Activated CD4-positive, alpha-beta T cell treated with anti-CD3 and anti-CD28 coated beads, Interleukin-10, Interleukin-2, amounts not matched to agents 100 ng/mL and 50 ng/mL, durations not matched to agents 16 hours and 8 hours (primary cell): Measurements from ENCODE around the gene SCN4A.
"Not testable (repeated sequence)": the region's sequence is repeated elsewhere in the genome, so short reads cannot be mapped to it uniquely, and the experiment has no call there.

Source experiments
- DNase-seq: peaks from one replicate; pipeline ENCODE4 v3.0.0-alpha.2; 2020

SCN4A gene

DNA sequence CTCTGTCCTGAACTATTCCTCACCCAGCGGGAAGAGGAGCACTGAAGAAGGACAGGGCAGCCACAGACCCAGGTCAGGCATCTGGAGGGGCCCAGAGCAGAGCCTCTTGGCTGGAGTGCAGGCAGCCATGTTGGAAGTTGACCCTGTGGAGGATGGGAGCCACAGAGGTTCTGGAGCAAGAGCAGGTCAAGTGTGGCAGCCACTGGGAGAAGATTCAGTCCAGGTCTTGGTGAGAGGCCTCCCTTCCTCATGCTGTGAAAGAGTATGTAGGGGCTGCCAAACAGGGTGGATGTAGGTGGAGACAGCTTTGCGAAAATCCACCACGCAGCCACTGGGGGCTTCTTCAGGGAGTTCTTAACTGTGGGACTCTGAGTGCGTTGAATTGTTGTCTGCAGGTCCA lies 40.0 kb downstream of the SCN4A start:
- no peak for DNase-seq

DNA sequence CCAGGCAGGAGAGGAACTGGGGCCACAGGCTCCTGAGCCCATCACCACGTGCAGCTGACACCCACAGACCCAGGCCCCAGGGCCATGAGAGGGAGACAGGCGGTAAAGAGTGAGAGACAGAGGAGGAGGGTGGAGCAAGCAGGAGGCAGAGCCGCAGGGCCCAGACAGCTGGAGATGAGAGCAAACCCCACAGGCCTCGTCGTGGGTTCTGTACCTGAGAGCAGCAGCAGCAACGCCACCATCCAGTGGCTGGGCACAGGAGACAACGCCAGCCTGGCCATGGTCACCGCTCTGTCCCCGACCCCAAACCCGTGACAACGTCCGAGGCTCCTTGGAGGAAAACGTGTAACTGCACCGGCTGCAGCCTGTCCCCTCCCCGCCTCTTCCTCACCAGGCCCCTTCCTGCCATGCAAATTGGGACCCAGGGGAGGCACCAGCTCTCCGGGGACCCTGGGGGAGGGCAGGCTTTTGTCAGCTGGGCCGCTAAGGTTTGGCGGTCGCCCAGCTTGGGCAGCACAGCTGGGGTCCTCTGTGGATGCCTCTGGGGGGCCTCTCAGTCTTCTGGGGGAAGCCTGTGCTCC lies 40.6 kb downstream of the SCN4A start, which contains the start of gene CD79B:
Gene CD79B, minus strand, starts transcription at position 351 of the 581 bp plus-strand sequence. Its CDS starts 70 bp downstream, at position 281.
- peak; percentile 47 for DNase-seq

DNA sequence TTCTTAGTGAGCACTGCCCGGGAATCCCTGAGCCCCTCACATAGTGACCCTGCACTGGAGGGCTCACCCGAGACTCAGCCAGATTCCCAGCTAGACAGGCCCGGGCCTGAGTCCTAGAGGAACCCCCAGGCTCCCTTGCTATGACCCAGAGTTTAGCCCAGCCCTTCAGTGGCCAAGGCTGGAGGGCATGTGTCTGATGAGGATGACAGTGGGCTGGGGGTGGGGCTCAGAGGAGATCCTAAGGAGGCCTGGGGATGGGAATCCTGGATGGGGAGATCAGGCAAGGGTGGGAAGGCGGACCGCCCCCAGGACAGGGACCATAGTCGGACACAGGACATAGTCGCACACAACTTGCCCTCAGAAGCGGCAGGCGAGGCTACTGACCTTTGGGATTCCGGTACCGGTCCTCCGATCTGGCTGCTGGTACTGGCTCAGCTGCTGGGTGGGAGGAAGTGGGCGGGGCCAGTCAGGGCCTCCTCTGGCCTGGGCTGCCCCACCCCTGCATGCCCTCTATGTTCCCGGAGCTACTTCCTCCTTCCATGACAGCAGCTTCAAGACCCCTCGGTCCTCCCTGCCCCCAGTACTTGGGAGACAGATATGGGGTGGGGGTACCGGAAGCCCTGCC lies 41.7 kb downstream of the SCN4A start:
- peak; percentile 71 for DNase-seq

DNA sequence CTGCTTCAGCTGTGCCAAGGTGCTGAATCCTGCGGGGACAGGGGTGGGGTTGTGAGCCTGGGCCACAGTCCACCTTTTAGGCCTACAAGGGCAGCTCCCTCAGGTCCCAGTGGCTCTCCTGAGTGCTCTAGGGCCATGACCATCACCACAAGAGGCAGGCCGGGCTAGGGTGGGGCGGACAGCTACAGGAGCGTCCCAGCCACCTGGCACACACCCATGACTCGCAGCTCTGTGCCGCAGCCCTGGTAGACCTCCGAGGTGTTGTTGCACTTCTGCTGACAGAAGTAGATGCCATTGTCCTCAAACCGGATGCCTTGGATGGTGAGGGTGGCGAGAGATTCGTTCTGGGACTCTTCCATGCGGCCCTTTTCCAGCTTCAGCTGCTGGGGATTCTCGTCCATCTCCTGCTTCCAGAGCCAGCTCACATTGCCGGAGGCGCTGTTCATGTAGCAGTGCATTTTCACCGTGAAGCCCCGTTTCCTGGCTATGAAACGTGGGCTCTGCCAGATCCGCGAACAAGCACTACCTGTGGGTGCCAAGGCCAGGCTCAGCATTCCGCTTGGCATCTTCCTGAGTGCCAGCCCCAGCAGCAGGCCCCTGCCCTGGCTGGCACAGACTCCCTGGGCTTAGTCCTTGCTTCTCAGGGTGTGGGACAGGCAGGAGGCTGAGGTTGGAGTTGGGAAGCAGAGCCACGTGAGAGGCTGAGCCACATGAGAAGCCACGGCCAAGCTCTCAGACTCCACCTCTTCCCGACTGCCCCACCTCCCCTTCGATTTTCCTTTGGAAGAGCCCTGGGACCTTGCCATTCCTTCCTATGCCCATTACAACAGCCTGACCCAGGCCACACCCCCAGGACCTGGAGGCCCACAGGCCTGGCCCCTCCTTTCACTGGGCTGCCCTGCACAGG lies 42.6 kb downstream of the SCN4A start:
- DNase-seq = no peak

GRCh38 chr17:63928966-63929695 lies 43.6 kb downstream of the SCN4A start:
- no peak for DNase-seq

DNA sequence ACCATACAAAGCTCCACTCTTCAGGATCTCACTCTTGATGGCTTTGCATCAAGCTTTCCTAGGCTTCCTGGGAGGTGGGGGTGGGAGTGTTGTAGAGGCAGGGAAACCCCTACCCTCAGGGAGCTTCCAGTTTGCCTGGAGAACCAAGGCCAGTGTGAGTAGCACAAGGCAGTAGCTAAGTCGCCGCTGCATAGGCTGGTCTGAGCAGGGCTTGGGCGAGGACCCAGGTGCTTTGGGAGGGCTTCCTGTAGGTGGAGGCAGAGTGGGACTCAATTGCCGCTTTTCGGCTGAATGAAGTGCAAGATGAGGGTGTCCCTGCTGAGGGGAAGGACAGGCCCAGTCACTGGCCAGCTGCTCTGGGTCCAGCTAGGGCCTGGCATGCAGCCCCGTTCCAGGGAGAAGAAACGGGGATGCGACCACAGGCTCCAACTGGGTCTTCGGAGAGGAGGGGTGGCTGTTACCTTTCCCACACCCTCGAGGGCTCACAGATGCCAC lies 44.5 kb downstream of the SCN4A start:
- no peak for DNase-seq

DNA sequence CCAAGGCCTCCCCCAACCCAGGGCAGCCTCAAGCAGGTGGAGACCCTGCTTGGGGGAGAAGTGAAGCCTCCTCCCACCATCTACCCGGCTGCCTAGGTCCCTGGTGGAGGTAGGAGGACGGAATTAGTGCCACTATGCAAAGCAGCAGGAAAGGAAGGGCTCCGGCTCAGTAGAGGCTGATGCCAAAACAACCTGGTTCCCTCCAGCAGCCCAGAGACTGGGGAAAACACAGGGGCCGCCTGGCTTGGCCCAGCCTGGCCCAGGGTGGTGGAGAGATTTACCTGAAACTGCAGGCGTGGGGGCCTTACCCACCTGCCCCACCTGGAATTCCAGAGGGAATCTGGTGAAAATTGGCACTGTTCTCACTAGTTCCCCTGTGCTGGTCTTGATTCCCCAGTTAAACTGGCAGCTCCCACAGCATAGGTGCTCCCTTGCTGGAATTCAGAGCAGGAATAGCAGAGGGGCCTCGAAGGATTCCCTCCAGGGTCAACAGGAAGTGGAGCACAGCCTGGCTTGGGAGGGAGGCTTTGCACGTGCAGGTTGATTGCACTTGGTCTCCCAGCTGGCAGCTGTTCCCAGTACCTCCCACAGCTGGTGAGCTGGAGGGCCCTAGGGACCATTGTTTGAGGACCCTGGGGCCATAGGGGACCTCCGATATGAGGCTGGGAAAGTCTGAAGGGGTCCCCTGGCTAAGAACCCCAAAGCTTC lies 45.1 kb downstream of the SCN4A start:
- DNase-seq = no peak

DNA sequence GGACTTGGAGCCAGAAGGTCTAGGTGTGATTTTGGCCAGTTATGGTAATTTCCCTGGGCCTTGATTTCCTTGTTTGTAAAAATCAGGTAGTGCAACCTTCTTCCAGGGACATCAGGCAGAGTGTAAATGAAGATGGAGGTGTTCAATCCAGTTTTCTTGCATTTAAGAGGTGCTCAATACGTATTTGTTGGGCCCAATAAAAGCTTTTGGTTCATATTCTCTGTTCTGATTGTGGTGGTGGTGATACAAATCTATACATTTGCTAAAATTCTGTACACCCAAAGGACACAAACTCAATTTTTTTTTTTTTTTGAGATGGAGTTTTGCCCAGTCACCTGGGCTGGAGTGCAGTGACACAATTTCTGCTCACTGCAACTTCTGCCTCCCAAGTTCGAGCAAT lies 46.6 kb downstream of the SCN4A start:
- DNase-seq = no peak

DNA sequence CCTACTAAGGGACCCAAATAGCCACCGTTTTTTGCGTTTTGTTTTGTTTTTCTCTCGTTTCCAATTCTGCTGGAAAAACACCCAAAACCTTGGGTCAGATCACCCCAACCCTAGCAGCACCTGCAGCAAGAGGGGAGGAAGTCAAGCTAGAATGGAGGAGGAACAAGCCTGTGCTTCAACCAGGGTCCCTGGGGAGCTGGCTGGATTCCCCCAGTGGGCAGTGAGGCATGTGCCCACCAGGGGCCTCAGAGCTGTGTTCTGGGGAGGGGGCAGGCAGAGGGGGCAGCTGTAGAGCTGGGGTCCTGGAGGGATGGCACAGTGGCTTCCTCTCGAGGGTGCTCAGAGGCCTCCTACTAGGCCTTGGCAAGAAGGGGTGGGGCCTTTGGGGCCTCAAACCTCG lies 47.1 kb downstream of the SCN4A start:
- no peak for DNase-seq

DNA sequence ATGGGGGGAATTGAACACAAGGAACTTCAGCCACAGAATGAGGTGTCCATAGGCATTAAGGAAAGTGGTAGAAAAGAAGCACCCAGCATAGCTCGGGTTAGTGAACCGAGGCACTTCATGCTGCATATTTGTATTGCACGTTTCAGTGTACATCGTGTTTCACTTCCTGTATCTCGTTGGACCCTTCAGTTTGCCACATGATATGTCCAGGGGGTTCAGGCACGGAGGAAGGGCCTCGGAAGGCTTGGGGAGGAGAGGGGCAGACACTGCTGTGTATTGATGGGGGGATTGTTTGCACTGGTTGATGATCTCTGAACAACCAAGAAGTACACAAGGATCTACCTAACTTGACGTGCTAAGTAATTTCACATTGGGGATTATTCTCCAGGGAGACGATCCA lies 50.3 kb downstream of the SCN4A start:
- not testable (repeated sequence) for DNase-seq

DNA sequence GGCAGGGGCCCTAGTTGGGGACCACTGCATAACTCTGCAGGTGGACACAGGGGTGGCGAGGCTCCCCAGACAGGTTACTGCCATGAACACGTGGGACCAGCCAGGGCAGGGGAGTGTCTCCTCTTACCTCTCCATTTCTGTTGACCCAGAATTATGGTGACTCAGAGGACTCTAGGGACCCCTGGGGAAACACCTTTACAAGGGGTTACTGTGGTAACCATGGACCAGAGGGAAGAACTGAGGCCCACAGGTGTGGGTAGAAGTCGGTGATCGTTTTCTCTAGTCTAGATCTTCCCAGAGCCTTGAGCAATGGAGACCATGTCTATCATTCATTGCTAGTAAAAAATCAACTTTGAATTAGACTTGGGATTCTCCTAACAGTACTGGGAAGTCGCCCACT lies 51.9 kb downstream of the SCN4A start:
- DNase-seq = not testable (repeated sequence)

DNA sequence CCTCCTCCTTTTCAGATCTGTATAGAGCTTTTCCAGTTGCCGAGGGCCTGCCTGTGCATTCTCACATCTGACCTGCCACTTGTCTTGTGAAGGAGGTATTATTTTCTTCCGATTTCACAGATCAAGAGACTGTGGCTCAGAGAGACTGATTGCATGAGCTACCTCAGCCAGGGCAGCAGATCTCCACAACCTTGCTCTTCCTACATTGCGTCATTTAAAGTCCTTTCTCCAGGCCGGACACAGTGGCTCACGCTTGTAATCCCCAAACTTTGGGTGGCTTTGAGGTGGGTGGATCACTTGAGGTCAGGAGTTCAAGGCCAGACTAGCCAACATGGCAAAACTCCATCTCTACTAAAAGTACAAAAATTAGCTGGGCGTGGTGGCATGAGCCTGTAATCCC lies 52.7 kb downstream of the SCN4A start:
- DNase-seq = not testable (repeated sequence)

GRCh38 chr17:63919311-63919723 lies 53.4 kb downstream of the SCN4A start:
- peak; percentile 78 for DNase-seq

DNA sequence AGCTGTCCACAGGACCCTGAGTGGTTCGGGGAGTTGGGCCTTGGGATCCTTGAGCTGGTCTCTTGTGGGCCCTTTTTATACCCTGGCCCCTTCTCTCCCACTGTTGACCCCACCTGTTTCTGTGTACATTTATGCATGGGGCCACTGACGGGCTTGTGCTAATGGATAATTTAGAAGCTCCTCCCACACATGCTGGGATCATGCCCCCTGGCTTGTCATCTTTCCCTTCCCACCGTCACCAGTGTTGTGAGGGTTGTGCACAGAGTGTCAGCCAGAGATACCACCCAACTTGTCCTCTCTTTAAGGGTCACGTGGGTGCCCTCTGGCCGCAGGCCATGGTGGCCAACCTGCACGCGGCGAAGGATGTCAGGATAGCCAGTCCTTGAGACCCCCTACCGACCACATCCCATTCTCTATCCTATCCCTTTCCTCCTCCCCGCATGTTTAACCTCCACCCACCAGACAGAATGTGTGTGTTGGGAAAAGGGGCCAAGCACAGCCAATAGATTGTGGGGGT lies 53.9 kb downstream of the SCN4A start, which contains the start of gene GH1:
Gene GH1, minus strand, starts transcription at position 51 of the 517 bp plus-strand sequence. CDS start 63 bp downstream, outside the sequence.
- DNase-seq = not testable (repeated sequence)

DNA sequence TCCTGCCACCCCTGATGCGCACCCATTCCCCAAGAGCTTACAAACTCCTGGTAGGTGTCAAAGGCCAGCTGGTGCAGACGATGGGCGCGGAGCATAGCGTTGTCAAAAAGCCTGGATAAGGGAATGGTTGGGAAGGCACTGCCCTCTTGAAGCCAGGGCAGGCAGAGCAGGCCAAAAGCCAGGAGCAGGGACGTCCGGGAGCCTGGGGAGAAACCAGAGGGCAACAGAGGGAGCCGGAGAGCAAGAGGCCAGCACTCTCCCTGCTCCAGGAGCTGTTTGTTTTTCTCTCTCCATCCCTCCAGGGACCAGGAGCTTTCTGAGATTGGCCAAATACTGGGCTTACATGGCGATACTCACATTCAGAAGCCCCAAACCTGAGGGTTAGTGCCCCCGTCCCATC lies 54.4 kb downstream of the SCN4A start:
- DNase-seq = no peak

DNA sequence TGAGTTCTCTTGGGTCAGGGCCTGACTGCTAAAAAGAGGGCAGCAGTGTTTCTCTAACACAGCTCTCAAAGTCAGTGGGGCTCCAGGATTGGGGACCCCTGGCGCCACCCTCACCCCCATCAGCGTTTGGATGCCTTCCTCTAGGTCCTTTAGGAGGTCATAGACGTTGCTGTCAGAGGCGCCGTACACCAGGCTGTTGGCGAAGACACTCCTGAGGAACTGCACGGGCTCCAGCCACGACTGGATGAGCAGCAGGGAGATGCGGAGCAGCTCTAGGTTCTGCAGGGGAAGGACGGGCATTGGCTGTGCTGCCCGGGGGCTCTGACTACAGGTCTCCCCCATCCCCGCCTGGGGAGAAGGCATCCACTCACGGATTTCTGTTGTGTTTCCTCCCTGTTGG lies 55.1 kb downstream of the SCN4A start:
- DNase-seq = no peak

GRCh38 chr17:63917206-63917605 lies 55.5 kb downstream of the SCN4A start:
- DNase-seq = not testable (repeated sequence)

- DNase-seq = no peak
These were observed 56.0 kb downstream of the SCN4A start for GRCh38 chr17:63916566-63917185.

GRCh38 chr17:63915753-63916152 lies 57.0 kb downstream of the SCN4A start:
- DNase-seq = not testable (repeated sequence)

- DNase-seq = no peak
These were observed 58.2 kb downstream of the SCN4A start for GRCh38 chr17:63914471-63914870.

GRCh38 chr17:63911657-63912100 lies 61.0 kb downstream of the SCN4A start:
- peak; percentile 59 for DNase-seq
